K562 (cell line): ENCODE data around the gene SIGLEC9. TPM values are rescaled to one million over a fixed set of nuclear protein-coding genes. Genes with fewer than 3 reads are reported as not detected.
A peak's percentile ranks its signal among the peaks of the same experiment; 100 is the strongest.

Source experiments
- CBFB ChIP-seq: sonication (generic); formaldehyde crosslinking; IDR thresholded peaks from 2 replicates; pipeline ENCODE4 v1.4.0; 2020; ENCODE audit warnings: mild to moderate bottlenecking, missing genetic modification reagents
- CBX1 ChIP-seq: sonication (generic); IDR thresholded peaks from 2 replicates; pipeline ENCODE4 v1.6.1; 2016; ENCODE audit warnings: antibody characterized with exemption, low read depth, mild to moderate bottlenecking
- E2F3 ChIP-seq: fragments of 250-450 bp; sonication (Bioruptor Pico); IDR thresholded peaks from 2 replicates; pipeline ENCODE4 v1.4.0; 2020; ENCODE audit warnings: mild to moderate bottlenecking
- HDAC3 ChIP-seq: fragments of 450-650 bp; IDR thresholded peaks from 2 replicates; pipeline ENCODE4 v1.6.1; 2018; ENCODE audit warnings: borderline replicate concordance, mild to moderate bottlenecking, moderate library complexity; ENCODE audit not compliant: partially characterized antibody
- NCOA4 ChIP-seq: fragments of 450-650 bp; IDR thresholded peaks from 2 replicates; pipeline ENCODE4 v1.6.1; 2018; ENCODE audit warnings: mild to moderate bottlenecking; ENCODE audit not compliant: partially characterized antibody
- SAFB2 ChIP-seq: fragments of 200-400 bp; formaldehyde crosslinking; IDR thresholded peaks from 2 replicates; pipeline ENCODE4 v1.6.1; 2018; ENCODE audit warnings: borderline replicate concordance, low read length, low read depth, moderate library complexity; ENCODE audit not compliant: severe bottlenecking
- SRSF7 ChIP-seq: fragments of 200-400 bp; formaldehyde crosslinking; optimal IDR thresholded peaks from 2 replicates; pipeline ENCODE3; 2017; ENCODE audit warnings: mild to moderate bottlenecking, low read depth, low read length
- ZEB2 ChIP-seq: fragments of 450-650 bp; IDR thresholded peaks from 2 replicates; pipeline ENCODE4 v1.6.1; 2016
- ZNF354B ChIP-seq: fragments of 250-450 bp; sonication (Bioruptor Pico); IDR thresholded peaks from 2 replicates; pipeline ENCODE4 v1.4.0; 2020
- ZNF695 ChIP-seq: fragments of 450-650 bp; formaldehyde crosslinking; IDR thresholded peaks from 2 replicates; pipeline ENCODE4 v1.4.0; 2020; ENCODE audit warnings: mild to moderate bottlenecking, moderate library complexity
- ZNF764 ChIP-seq: fragments of 250-450 bp; sonication (Bioruptor Pico); IDR thresholded peaks from 2 replicates; pipeline ENCODE4 v1.4.0; 2020; ENCODE audit warnings: low read depth, mild to moderate bottlenecking, moderate library complexity
- polyA plus RNA-seq, 8 experiments: library from polyadenylated mRNA; depleted of rRNA in 4 of 8; stranded (reverse) in 5 of 8; unstranded in 3 of 8; fragments of >200 nt; fragmentation: Nextera tagmentation in 2 of 8; fragmentation: Illumina TruSeq in 1 of 8; extraction: Ambion mirVana in 2 of 8; extraction: Trizol in 1 of 8; gene quantifications; 2 replicates each; pipeline versions ENCODE4 v1.2.1 to v1.2.3, GENCODE V29; 2011 to 2014; ENCODE audit warnings: inconsistent platforms in 1 of 8, missing spikeins in 1 of 8
- total RNA-seq, 7 experiments: library from RNA; depleted of rRNA in 6 of 7; stranded (reverse); fragments of >200 nt in 6 of 7; fragmentation: Illumina TruSeq in 2 of 7; extraction: Trizol in 2 of 7; gene quantifications; 2 replicates each; pipeline versions ENCODE4 v1.2.1 to v1.2.3, GENCODE V29; 2011 to 2021; ENCODE audit warnings: low replicate concordance in 1 of 7
- TF ChIP-seq, protein P1 (sequence below): fragments of 250-450 bp; sonication (Bioruptor Pico); IDR thresholded peaks from 2 replicates; pipeline ENCODE4 v1.4.0; 2020; ENCODE audit warnings: mild to moderate bottlenecking, moderate library complexity
- TF ChIP-seq, protein P2 (sequence below): fragments of 450-650 bp; IDR thresholded peaks from 2 replicates; pipeline ENCODE4 v1.6.1; 2016; ENCODE audit warnings: low read depth

The SIGLEC9 gene
- total and polyA plus RNA-seq, 9 of the 15 experiments (the other 6 are each of a cell fraction or from before 2014, with no cell fraction given), result 0.09 to 0.34 (median 0.22) TPM; not detected in 4

DNA sequence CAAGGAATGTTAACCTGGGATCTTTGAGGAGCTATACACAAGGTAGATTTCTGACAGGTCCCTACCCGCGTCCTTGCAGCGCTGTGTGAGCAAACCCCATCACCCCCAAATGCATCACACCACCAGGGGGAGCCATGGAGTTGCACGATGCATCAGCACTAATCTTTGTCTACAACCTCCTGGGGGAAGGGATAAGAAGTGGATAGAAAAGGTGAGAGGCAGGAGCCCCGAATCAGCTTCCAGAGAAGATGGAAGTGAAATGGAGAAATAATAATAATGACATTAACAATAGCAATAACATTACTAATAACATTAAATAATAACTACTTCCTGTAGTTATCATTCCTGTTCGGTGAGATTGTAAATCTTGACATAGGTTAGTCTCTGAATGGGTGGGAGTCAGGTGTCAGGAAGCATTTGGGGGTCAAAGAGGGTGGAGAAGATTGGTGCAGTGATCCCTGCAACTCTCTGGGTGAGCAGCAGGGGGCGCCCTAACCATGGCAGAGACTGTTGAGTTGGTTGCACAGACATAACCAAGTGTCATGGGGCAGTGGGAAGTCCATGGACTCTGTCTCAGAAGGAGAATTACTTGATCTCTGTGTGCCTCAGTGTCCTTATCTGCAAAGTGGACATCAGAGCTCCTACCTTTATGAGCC is 33.9 kb downstream of the SIGLEC9 start (continued):
- TF ChIP-seq ZNF695 (CRISPR knock-in tag), result no peak
- TF ChIP-seq CBX1, result no peak
- TF ChIP-seq, protein P1, sequence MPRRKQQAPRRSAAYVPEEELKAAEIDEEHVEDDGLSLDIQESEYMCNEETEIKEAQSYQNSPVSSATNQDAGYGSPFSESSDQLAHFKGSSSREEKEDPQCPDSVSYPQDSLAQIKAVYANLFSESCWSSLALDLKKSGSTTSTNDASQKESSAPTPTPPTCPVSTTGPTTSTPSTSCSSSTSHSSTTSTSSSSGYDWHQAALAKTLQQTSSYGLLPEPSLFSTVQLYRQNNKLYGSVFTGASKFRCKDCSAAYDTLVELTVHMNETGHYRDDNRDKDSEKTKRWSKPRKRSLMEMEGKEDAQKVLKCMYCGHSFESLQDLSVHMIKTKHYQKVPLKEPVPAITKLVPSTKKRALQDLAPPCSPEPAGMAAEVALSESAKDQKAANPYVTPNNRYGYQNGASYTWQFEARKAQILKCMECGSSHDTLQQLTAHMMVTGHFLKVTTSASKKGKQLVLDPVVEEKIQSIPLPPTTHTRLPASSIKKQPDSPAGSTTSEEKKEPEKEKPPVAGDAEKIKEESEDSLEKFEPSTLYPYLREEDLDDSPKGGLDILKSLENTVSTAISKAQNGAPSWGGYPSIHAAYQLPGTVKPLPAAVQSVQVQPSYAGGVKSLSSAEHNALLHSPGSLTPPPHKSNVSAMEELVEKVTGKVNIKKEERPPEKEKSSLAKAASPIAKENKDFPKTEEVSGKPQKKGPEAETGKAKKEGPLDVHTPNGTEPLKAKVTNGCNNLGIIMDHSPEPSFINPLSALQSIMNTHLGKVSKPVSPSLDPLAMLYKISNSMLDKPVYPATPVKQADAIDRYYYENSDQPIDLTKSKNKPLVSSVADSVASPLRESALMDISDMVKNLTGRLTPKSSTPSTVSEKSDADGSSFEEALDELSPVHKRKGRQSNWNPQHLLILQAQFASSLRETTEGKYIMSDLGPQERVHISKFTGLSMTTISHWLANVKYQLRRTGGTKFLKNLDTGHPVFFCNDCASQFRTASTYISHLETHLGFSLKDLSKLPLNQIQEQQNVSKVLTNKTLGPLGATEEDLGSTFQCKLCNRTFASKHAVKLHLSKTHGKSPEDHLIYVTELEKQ (CRISPR knock-in tag), result no peak
- TF ChIP-seq CBFB (CRISPR knock-in tag), result no peak
- no peak for TF ChIP-seq ZNF764 (CRISPR knock-in tag)
- TF ChIP-seq HDAC3, result peak; percentile 62
- peak; percentile 64 for TF ChIP-seq ZEB2
- no peak for TF ChIP-seq ZNF354B (CRISPR knock-in tag)
- no peak for TF ChIP-seq NCOA4
- no peak for TF ChIP-seq SAFB2
- TF ChIP-seq E2F3 (CRISPR knock-in tag), result no peak
- TF ChIP-seq, protein P2, sequence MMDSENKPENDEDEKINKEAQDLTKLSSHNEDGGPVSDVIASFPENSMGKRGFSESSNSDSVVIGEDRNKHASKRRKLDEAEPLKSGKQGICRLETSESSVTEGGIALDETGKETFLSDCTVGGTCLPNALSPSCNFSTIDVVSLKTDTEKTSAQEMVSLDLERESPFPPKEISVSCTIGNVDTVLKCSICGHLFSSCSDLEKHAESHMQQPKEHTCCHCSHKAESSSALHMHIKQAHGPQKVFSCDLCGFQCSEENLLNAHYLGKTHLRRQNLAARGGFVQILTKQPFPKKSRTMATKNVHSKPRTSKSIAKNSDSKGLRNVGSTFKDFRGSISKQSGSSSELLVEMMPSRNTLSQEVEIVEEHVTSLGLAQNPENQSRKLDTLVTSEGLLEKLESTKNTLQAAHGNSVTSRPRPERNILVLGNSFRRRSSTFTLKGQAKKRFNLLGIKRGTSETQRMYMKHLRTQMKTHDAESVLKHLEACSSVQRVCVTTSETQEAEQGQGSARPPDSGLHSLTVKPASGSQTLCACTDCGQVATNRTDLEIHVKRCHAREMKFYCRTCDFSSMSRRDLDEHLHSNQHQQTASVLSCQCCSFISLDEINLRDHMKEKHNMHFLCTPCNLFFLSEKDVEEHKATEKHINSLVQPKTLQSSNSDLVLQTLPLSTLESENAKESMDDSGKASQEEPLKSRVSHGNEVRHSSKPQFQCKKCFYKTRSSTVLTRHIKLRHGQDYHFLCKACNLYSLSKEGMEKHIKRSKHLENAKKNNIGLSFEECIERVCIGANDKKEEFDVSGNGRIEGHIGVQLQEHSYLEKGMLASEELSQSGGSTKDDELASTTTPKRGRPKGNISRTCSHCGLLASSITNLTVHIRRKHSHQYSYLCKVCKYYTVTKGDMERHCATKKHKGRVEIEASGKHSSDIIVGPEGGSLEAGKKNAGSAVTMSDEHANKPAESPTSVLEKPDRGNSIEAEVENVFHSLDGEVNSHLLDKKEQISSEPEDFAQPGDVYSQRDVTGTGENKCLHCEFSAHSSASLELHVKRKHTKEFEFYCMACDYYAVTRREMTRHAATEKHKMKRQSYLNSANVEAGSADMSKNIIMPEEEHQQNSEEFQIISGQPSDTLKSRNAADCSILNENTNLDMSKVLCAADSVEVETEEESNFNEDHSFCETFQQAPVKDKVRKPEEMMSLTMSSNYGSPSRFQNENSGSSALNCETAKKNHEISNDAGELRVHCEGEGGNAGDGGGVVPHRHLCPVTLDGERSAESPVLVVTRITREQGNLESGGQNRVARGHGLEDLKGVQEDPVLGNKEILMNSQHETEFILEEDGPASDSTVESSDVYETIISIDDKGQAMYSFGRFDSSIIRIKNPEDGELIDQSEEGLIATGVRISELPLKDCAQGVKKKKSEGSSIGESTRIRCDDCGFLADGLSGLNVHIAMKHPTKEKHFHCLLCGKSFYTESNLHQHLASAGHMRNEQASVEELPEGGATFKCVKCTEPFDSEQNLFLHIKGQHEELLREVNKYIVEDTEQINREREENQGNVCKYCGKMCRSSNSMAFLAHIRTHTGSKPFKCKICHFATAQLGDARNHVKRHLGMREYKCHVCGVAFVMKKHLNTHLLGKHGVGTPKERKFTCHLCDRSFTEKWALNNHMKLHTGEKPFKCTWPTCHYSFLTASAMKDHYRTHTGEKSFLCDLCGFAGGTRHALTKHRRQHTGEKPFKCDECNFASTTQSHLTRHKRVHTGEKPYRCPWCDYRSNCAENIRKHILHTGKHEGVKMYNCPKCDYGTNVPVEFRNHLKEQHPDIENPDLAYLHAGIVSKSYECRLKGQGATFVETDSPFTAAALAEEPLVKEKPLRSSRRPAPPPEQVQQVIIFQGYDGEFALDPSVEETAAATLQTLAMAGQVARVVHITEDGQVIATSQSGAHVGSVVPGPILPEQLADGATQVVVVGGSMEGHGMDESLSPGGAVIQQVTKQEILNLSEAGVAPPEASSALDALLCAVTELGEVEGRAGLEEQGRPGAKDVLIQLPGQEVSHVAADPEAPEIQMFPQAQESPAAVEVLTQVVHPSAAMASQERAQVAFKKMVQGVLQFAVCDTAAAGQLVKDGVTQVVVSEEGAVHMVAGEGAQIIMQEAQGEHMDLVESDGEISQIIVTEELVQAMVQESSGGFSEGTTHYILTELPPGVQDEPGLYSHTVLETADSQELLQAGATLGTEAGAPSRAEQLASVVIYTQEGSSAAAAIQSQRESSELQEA, result no peak
- no peak for TF ChIP-seq SRSF7
